Left lung (tissue), 10 donors: Measurements from ENCODE around the gene SH3GL1. TPM values are rescaled to one million over a fixed set of nuclear protein-coding genes. Genes with fewer than 3 reads are reported as not detected.

Experiments
- ATAC-seq: fragments of 200-7000 bp; cut with Tn5 transposase; one replicate; pipeline ENCODE4 v1.9.1; 2020; ENCODE audit warnings: moderate library complexity
- DNase-seq, 4 donors: peaks; one replicate each; pipeline ENCODE4 v3.0.0-alpha.2; 2013 to 2020
- H3K27ac ChIP-seq, 2 donors: fragments of 200-600 bp; sonication (generic) in 1 of 2; one replicate each; pipeline versions ENCODE4 v1.5.0 to v1.8.0; 2020 to 2021
- H3K27me3 ChIP-seq, 2 donors: fragments of 200-600 bp; sonication (generic) in 1 of 2; one replicate each; pipeline versions ENCODE4 v1.5.0 to v1.8.0; 2020 to 2021
- H3K36me3 ChIP-seq, 2 donors: fragments of 200-600 bp; sonication (generic) in 1 of 2; one replicate each; pipeline versions ENCODE4 v1.5.0 to v1.8.0; 2020 to 2021
- H3K4me1 ChIP-seq, 2 donors: fragments of 200-600 bp; one replicate each; pipeline ENCODE4 v1.8.0; 2021
- H3K4me3 ChIP-seq, 2 donors: fragments of 200-600 bp; sonication (generic) in 1 of 2; one replicate each; pipeline versions ENCODE4 v1.5.0 to v1.8.0; 2020 to 2021; ENCODE audit warnings: mild to moderate bottlenecking in 1 of 2
- H3K9me3 ChIP-seq, 2 donors: fragments of 200-600 bp; sonication (generic) in 1 of 2; one replicate each; pipeline versions ENCODE4 v1.5.0 to v1.8.0; 2020 to 2021
- CTCF ChIP-seq, 2 donors: fragments of 200-600 bp; sonication (generic) in 1 of 2; IDR thresholded peaks; one replicate each; pipeline versions ENCODE4 v1.5.0 to v1.8.0; 2021; ENCODE audit warnings: antibody characterized with exemption in 2 of 2
- intact Hi-C, 2 donors: fragments of 100-400 bp; cut with DNase I; formaldehyde crosslinking; loops; one replicate each; pipeline versions ENCODE4 v1.11.2 to v1.14.2; 2022
- polyA plus RNA-seq, 6 donors: library from polyadenylated mRNA; unstranded; fragments of 120-200 nt; gene quantifications; one replicate each; pipeline ENCODE4 v1.2.1, GENCODE V29; 2013; ENCODE audit not compliant: insufficient read length in 6 of 6
- total RNA-seq, 2 donors: library from RNA; stranded (reverse); fragmentation: NEBNext Ultra II Directional; extraction: Animal tissue kit (Norgen Biotek cat#: 25700); gene quantifications; one replicate each; pipeline ENCODE4 v1.2.1, GENCODE V29; 2021
- donor health status: DM: no; HTN: yes; CAD: no.
- donor health status: DM: no; HTN: no; CAD: no.

Gene SH3GL1
- total and polyA plus RNA-seq, 8 donors = 64.6 to 119 (median 84.4) TPM

- ATAC-seq (no peak), DNase-seq (no peak)
- H3K9me3 ChIP-seq = no peaks in the 10 kb centered on the region
- no peak overlapping the region for H3K4me3 ChIP-seq
- peaks cover 0 to 1% of the 10 kb centered on the region in 2 donors for H3K4me1 ChIP-seq
- H3K36me3 ChIP-seq = peaks cover 0 to 97% of the 10 kb centered on the region in 2 donors
- intact Hi-C loops = no loop called here
- H3K27ac ChIP-seq = no peak overlapping the region
- no peaks in the 10 kb centered on the region for H3K27me3 ChIP-seq
- no peak for TF ChIP-seq CTCF (IDR thresholded peaks at IDR 0.05)
These were observed 38.1 kb downstream of the SH3GL1 start for GRCh38 chr19:4362101-4362828.

- Histone ChIP-seq H3K4me1 (no peaks in the 10 kb centered on the region), H3K9me3 (no peaks in the 10 kb centered on the region), H3K36me3 (peaks cover 0 to 96% of the 10 kb centered on the region in 2 donors), H3K27ac (no peak overlapping the region), H3K4me3 (no peak overlapping the region), H3K27me3 (no peaks in the 10 kb centered on the region)
- TF ChIP-seq CTCF (IDR thresholded peaks at IDR 0.05) = no peak
- DNase-seq (peak in 1 of 4 donors; percentile 77), ATAC-seq (no peak)
- intact Hi-C loops = no loop called here
These were observed 38.9 kb downstream of the SH3GL1 start for GRCh38 chr19:4361152-4362046.

GRCh38 chr19:4360641-4361151 lies 39.7 kb downstream of the SH3GL1 start:
- H3K9me3 ChIP-seq = no peaks in the 10 kb centered on the region
- no peak overlapping the region for H3K4me3 ChIP-seq
- peak overlapping the region in 1 of 2 donors; percentile 8 for H3K27ac ChIP-seq
- ATAC-seq (no peak), DNase-seq (peak in 1 of 4 donors; percentile 86)
- no peaks in the 10 kb centered on the region for H3K4me1 ChIP-seq
- H3K36me3 ChIP-seq = peaks cover 0 to 96% of the 10 kb centered on the region in 2 donors
- TF ChIP-seq CTCF (IDR thresholded peaks at IDR 0.05) = no peak
- H3K27me3 ChIP-seq = no peaks in the 10 kb centered on the region
- intact Hi-C loops = no loop called here

- no peak for DNase-seq
- ATAC-seq = no peak
- no peaks in the 10 kb centered on the region for H3K9me3 ChIP-seq
- no peaks in the 10 kb centered on the region for H3K27me3 ChIP-seq
- H3K4me3 ChIP-seq = no peak overlapping the region
- peaks cover 0 to 94% of the 10 kb centered on the region in 2 donors for H3K36me3 ChIP-seq
- TF ChIP-seq CTCF (IDR thresholded peaks at IDR 0.05) = no peak
- peak overlapping the region in 1 of 2 donors; percentile 8 for H3K27ac ChIP-seq
- H3K4me1 ChIP-seq = no peaks in the 10 kb centered on the region
- intact Hi-C loops = no loop called here
These were observed 40.2 kb downstream of the SH3GL1 start for GRCh38 chr19:4360081-4360569.

GRCh38 chr19:4359627-4360000 lies 40.7 kb downstream of the SH3GL1 start:
- Histone ChIP-seq H3K27me3 (no peaks in the 10 kb centered on the region), H3K4me3 (no peak overlapping the region), H3K36me3 (peaks cover 0 to 95% of the 10 kb centered on the region in 2 donors), H3K27ac (no peak overlapping the region), H3K9me3 (no peaks in the 10 kb centered on the region), H3K4me1 (no peaks in the 10 kb centered on the region)
- no peak for DNase-seq
- no peak for ATAC-seq
- intact Hi-C loops = no loop called here
- TF ChIP-seq CTCF (IDR thresholded peaks at IDR 0.05) = no peak
